GM19025 (cell line): ENCODE measurements around the gene OR2T27.
"Not testable (repeated sequence)": the region's sequence is repeated elsewhere in the genome, so short reads cannot be mapped to it uniquely, and the experiment has no call there.

ENCODE experiments used
- ATAC-seq: cut with Tn5 transposase; IDR thresholded peaks from one replicate; pipeline ENCODE4 v1.9.1; 2021; ENCODE audit warnings: mild to moderate bottlenecking, low read depth, moderate library complexity; ENCODE audit not compliant: unreplicated experiment

The OR2T27 gene

GRCh38 chr1:248642971-248643651 lies 12.2 kb downstream of the OR2T27 start:
- peak; percentile 60 for ATAC-seq

DNA sequence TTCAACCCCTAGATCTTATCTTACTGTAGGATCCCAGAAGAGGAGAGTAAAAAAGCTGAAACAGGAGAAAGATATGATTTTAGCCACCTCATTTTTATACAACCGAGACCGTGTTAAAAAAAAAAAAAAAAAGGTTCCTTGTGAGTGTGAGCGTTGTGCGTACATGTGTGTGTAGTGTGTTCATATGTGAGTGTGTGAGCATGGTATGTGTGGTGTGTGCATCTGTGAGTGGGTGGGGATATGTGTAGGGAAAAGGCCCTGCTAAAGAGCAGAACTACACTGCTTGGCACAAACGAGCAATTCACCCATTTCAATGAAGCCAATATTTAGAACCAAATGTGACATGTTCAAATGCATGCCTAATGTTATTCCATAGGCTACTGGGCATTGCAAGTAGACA lies 13.7 kb downstream of the OR2T27 start:
- ATAC-seq: peak; percentile 3

GRCh38 chr1:248640906-248641305 lies 14.4 kb downstream of the OR2T27 start:
- peak; percentile 25 for ATAC-seq

GRCh38 chr1:248639652-248640051 lies 15.7 kb downstream of the OR2T27 start:
- peak; percentile 26 for ATAC-seq

DNA sequence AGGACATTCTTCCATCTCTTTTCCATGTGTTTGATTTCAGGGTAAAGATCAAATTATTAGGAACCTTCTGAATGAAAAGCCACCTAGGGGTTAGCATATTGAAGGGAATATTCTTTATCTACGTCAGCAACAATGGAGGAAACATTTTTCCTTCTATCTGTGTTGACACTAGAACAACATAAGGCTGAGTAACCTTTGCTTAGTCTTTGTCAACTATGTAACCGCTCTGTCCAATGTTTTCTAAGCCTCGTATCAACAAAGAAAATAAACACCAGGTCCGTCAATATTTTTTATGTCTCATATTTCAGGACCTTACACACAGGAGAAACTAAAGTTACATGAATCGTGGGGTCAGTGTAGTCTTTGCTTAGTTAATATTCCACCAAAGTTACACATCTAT lies 18.7 kb downstream of the OR2T27 start:
- not testable (repeated sequence) for ATAC-seq

- ATAC-seq: not testable (repeated sequence)
Observed at GRCh38 chr1:248634991-248635390, 20.3 kb downstream of the OR2T27 start, which contains the start of gene OR2T11. TSS of gene OR2T11 (minus strand) at chr1:248635091. CDS start at chr1:248627128, 7,963 bp downstream.

GRCh38 chr1:248631354-248632008 lies 23.8 kb downstream of the OR2T27 start:
- no peak for ATAC-seq

DNA sequence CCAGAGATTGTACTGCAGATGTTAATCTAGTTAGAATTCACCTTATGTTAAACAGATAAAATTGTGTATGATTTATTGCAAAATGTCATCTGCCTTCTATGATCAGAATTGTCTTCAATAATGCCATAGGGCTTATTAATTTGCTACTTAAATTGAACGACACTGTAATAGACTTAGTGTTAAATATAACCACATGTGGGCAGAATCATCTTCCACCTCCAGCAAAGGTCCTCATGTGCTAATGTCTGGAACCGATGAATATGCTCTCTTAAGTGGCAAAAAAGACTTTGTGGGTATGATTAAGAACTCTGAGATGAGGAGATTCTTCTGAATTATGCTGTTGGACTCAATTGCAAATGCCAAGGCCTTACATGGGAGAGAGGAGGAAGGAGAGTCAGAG lies 24.8 kb downstream of the OR2T27 start:
- ATAC-seq: no peak

GRCh38 chr1:248627971-248628844 lies 27.1 kb downstream of the OR2T27 start:
- ATAC-seq: peak; percentile 97

GRCh38 chr1:248625971-248626370 lies 29.4 kb downstream of the OR2T27 start:
- no peak for ATAC-seq

DNA sequence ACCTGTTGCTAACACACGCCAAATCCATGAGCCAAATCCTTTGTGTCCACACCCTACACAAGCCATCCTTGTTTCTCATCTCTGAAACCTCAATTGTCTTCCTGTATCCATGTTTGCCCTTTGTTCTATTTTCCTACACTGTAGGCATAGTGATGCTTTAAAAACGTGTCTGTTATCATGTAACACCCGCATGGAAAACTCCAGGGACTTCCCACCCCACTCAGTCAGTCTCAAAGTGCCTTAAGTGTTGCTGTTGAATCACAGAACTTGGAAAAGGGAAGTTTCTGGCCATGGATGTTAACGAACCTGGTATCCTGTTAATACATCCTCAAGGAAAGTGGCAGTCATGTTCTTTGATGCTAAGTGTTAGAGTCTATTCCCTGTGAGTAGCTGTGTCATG lies 30.2 kb downstream of the OR2T27 start:
- no peak for ATAC-seq

DNA sequence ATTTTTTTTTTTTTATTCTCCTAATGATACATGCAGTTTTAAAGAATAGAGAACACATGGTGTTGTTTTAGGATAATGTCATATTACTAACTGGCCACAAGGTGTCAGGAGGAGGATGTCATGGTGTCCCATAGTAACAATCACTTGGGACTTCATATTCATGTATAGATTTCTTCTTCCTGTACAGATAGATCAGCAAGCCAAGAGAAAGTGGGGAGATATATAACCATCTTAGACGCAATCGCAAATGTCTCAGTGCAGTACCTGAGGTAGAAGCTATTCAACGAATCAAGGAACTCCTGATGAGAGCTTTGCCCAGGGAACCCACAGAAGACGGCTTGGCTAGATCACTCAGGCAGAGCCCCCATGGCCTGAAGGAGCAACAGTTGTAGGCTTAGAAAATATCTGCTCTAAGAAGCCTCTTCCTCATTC lies 32.7 kb downstream of the OR2T27 start:
- peak; percentile 88 for ATAC-seq

- ATAC-seq: no peak
Observed at GRCh38 chr1:248621770-248622169, 33.6 kb downstream of the OR2T27 start.

- ATAC-seq: no peak
Observed at GRCh38 chr1:248618878-248619277, 36.5 kb downstream of the OR2T27 start.

DNA sequence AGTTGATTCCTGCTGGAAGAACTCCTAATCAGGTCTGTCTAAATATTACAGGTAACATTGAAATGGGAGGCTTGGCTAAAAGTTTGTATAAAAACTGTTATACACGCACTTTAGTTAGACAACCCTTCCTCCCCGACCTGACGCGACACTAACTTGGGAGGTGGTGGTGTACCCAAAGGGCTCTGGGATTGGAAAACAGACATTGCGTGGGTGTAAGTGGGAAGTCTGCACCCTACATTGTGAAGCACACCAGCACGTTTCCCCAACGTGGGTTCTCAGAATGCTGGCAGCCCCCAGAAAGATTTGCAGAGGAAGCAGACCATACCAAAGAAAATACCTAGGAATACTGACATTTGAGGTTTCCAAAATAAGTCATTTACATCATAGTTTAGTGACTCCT lies 37.2 kb downstream of the OR2T27 start:
- ATAC-seq: no peak

- no peak for ATAC-seq
Observed at GRCh38 chr1:248613742-248614141, 41.6 kb downstream of the OR2T27 start.

DNA sequence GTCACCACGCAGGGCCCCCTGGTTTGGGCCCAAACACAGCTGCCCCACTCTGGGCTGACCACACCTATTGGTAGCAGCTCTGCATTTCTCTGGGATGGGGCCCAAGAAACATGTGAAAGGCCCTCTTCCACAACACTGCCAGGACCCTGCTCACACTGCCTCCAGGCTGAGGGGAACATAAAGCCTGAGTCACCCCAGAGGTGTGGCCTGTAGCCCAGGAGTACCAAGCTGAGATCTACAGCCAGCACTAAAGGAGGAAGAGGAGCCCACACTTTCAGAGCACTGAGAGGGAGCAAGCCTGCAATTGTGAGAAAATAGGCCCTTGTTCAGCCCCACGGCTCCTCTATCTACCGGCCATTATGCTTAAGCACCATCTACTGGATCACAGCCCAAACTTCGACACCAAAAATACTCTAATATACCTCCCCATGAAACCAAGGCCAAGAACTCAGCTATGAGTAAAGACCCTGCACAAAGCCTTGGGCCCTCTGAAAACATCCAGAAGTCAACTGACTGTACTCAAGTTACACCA lies 43.4 kb downstream of the OR2T27 start:
- ATAC-seq: no peak

GRCh38 chr1:248610301-248610700 lies 45.0 kb downstream of the OR2T27 start:
- no peak for ATAC-seq
